GM13977 (cell line): ENCODE measurements around the gene PTPRA.

Experiments used
- DNase-seq: peaks from one replicate; pipeline ENCODE4 v3.0.0; 2012; ENCODE audit warnings: low spot score
- CTCF ChIP-seq: IDR thresholded peaks from 2 replicates; pipeline ENCODE4 v1.5.1; 2012; ENCODE audit warnings: mild to moderate bottlenecking, control low read depth; ENCODE audit not compliant: insufficient read depth; ENCODE audit errors: extremely low read depth, missing control alignments
- in situ Hi-C: fragments of 300-500 bp; cut with MboI; formaldehyde crosslinking; loops from one replicate; pipeline ENCODE4 v1.12.0; 2022; ENCODE audit warnings: low sequenced_read_pairs, low pct_unique_long_range_greater_than_20kb, mixed read lengths, inconsistent platforms; ENCODE audit not compliant: unreplicated experiment

Gene PTPRA

GRCh38 chr20:2930538-2930937 is 57.3 kb downstream of the PTPRA start:
- TF ChIP-seq CTCF = no peak
- no peak for DNase-seq
- in situ Hi-C loops = no loop called here

GRCh38 chr20:2932498-2932897 is 59.2 kb downstream of the PTPRA start:
- no peak for TF ChIP-seq CTCF
- no peak for DNase-seq
- in situ Hi-C loops = no loop called here

GRCh38 chr20:2937902-2938301 is 64.6 kb downstream of the PTPRA start:
- in situ Hi-C loops = no loop called here
- no peak for DNase-seq
- TF ChIP-seq CTCF = no peak

- in situ Hi-C loops = no loop called here
- no peak for DNase-seq
- TF ChIP-seq CTCF = no peak
Measured at GRCh38 chr20:2942439-2942838, 69.2 kb downstream of the PTPRA start.

- in situ Hi-C loops = no loop called here
- no peak for DNase-seq
- TF ChIP-seq CTCF = no peak
Measured at GRCh38 chr20:2946988-2947961, 74.0 kb downstream of the PTPRA start.

- TF ChIP-seq CTCF = no peak
- in situ Hi-C loops = no loop called here
- DNase-seq = no peak
Measured at GRCh38 chr20:2948968-2949367, 75.7 kb downstream of the PTPRA start.
